Measurements from ENCODE around the gene DCHS2. TPM values are rescaled to one million over a fixed set of nuclear protein-coding genes. Genes with fewer than 3 reads are reported as not detected.
A peak's percentile ranks its signal among the peaks of the same experiment; 100 is the strongest.

The DCHS2 gene
- total RNA-seq, 8 experiments from 2014 or later, result 0.31 to 43.4 (median 12.9) TPM

- Histone ChIP-seq H3K27ac (no peak overlapping the region), H3K4me1 (replicated peaks in 1 of 2) (no peaks in the 10 kb centered on the region), H3K4me3 (no peak overlapping the region)
- WGBS, 10 experiments, result 0 to 96% (median 70%) methylated on average over 1 to 9 of the region's 10 CpGs
- peak in 5 of 8 experiments; percentile 36 to 91 (median 84) for ATAC-seq (replicated peaks in 6 of 8)
- in situ Hi-C loops (cut with MboI; ENCODE audit: low pct_unique_long_range_greater_than_20kb in 2 of 9, low sequenced_read_pairs in 9 of 9, unreplicated experiment in 9 of 9), result loop anchor here in 2 of 9 experiments (10.0 to 25.0 kb wide), 2 partner anchors 105 to 213 kb away; partner anchors contain the start of gene FGG (in 1 of the 2)
Observed at GRCh38 chr4:154399259-154399974, 92.2 kb downstream of the DCHS2 start.

- no peak overlapping the region for H3K27ac ChIP-seq
- H3K4me1 ChIP-seq (replicated peaks in 1 of 2), result no peaks in the 10 kb centered on the region
- in situ Hi-C loops (cut with MboI; ENCODE audit: low pct_unique_long_range_greater_than_20kb in 2 of 9, low sequenced_read_pairs in 9 of 9, unreplicated experiment in 9 of 9), result loop anchor here in 2 of 9 experiments (10.0 to 25.0 kb wide), 2 partner anchors 114 to 222 kb away; partner anchors contain the start of gene FGG (in 1 of the 2)
- H3K4me3 ChIP-seq, result no peak overlapping the region
- 30 to 100% (median 83%) methylated on average over 1 to 2 of the region's 3 CpGs; no CpG with 5 or more reads in 3 of the 10 experiments for WGBS, 10 experiments
- ATAC-seq (replicated peaks in 6 of 8), result no peak
Observed at GRCh38 chr4:154390324-154390723, 101.3 kb downstream of the DCHS2 start.

- H3K4me3 ChIP-seq, result no peak overlapping the region
- in situ Hi-C loops (cut with MboI; ENCODE audit: low pct_unique_long_range_greater_than_20kb in 2 of 9, low sequenced_read_pairs in 9 of 9, unreplicated experiment in 9 of 9), result loop anchor here in 1 of 9 experiments (25.0 kb wide), 1 partner anchor 223 kb away; the partner anchor contains the start of gene FGG
Observed at GRCh38 chr4:154389148-154389547, 102.5 kb downstream of the DCHS2 start.

GRCh38 chr4:154384012-154384411 lies 107.6 kb downstream of the DCHS2 start:
- Histone ChIP-seq H3K4me3 (no peak overlapping the region), H3K4me1 (replicated peaks in 1 of 2) (no peaks in the 10 kb centered on the region), H3K27ac (no peak overlapping the region)
- ATAC-seq (replicated peaks in 6 of 8), result no peak
- in situ Hi-C loops (cut with MboI; ENCODE audit: low pct_unique_long_range_greater_than_20kb in 2 of 9, low sequenced_read_pairs in 9 of 9, unreplicated experiment in 9 of 9), result loop anchor here in 1 of 9 experiments (25.0 kb wide), 1 partner anchor 228 kb away; the partner anchor contains the start of gene FGG
- WGBS, 10 experiments, result 0 to 100% (median 79%) methylated on average over 1 to 4 of the region's 4 CpGs

More at GRCh38 chr4:154389148-154389547, 102.5 kb downstream of the DCHS2 start:
- peak in 1 of 8 experiments; percentile 58 for ATAC-seq (replicated peaks in 6 of 8)
- no peak overlapping the region for H3K27ac ChIP-seq
- H3K4me1 ChIP-seq (replicated peaks in 1 of 2), result no peaks in the 10 kb centered on the region

- WGBS, 10 experiments, result 60 to 100% (median 77%) methylated on average over 1 of the region's 1 CpG
- ATAC-seq (replicated peaks in 6 of 8), result peak in 3 of 8 experiments; percentile 56 to 69 (median 67)
Observed at GRCh38 chr4:154376486-154376885, 115.1 kb downstream of the DCHS2 start.

GRCh38 chr4:154368060-154368459 lies 123.5 kb downstream of the DCHS2 start:
- ATAC-seq (replicated peaks in 6 of 8), result no peak
- in situ Hi-C loops (cut with MboI; ENCODE audit: low pct_unique_long_range_greater_than_20kb in 2 of 9, low sequenced_read_pairs in 9 of 9, unreplicated experiment in 9 of 9), result no loop called here
- H3K4me3 ChIP-seq, result no peak overlapping the region
- H3K4me1 ChIP-seq (replicated peaks in 1 of 2), result peaks cover 4 to 7% of the 10 kb centered on the region in 2 donors
- WGBS, 10 experiments, result 33 to 100% (median 92%) methylated on average over 1 to 4 of the region's 4 CpGs; no CpG with 5 or more reads in 1 of the 10 experiments
- no peak overlapping the region for H3K27ac ChIP-seq

More at GRCh38 chr4:154376486-154376885, 115.1 kb downstream of the DCHS2 start:
- Histone ChIP-seq H3K4me3 (no peak overlapping the region), H3K4me1 (replicated peaks in 1 of 2) (peaks cover 16 to 17% of the 10 kb centered on the region in 2 donors), H3K27ac (peak overlapping the region in 1 of 2 donors; percentile 55)
- in situ Hi-C loops (cut with MboI; ENCODE audit: low pct_unique_long_range_greater_than_20kb in 2 of 9, low sequenced_read_pairs in 9 of 9, unreplicated experiment in 9 of 9), result loop anchor here in 1 of 9 experiments (25.0 kb wide), 1 partner anchor 236 kb away; the partner anchor contains the start of gene FGG

GRCh38 chr4:154367659-154368058 lies 123.9 kb downstream of the DCHS2 start:
- Histone ChIP-seq H3K27ac (no peak overlapping the region), H3K4me3 (no peak overlapping the region), H3K4me1 (replicated peaks in 1 of 2) (peaks cover 4 to 5% of the 10 kb centered on the region in 2 donors)
- in situ Hi-C loops (cut with MboI; ENCODE audit: low pct_unique_long_range_greater_than_20kb in 2 of 9, low sequenced_read_pairs in 9 of 9, unreplicated experiment in 9 of 9), result no loop called here
- peak in 1 of 8 experiments; percentile 24 for ATAC-seq (replicated peaks in 6 of 8)
- 0 to 100% (median 40%) methylated on average over 1 to 2 of the region's 2 CpGs; no CpG with 5 or more reads in 1 of the 10 experiments for WGBS, 10 experiments

GRCh38 chr4:154366956-154367355 lies 124.6 kb downstream of the DCHS2 start:
- in situ Hi-C loops (cut with MboI; ENCODE audit: low pct_unique_long_range_greater_than_20kb in 2 of 9, low sequenced_read_pairs in 9 of 9, unreplicated experiment in 9 of 9), result no loop called here
- ATAC-seq (replicated peaks in 6 of 8), result peak in 3 of 8 experiments; percentile 22 to 29 (median 28)
- WGBS, 10 experiments, result 0 to 80% (median 73%) methylated on average over 1 to 2 of the region's 4 CpGs; no CpG with 5 or more reads in 6 of the 10 experiments
- Histone ChIP-seq H3K4me3 (no peak overlapping the region), H3K27ac (no peak overlapping the region), H3K4me1 (replicated peaks in 1 of 2) (peaks cover 4 to 5% of the 10 kb centered on the region in 2 donors)

GRCh38 chr4:154364066-154364845 lies 127.3 kb downstream of the DCHS2 start:
- ATAC-seq (replicated peaks in 6 of 8), result peak in 5 of 8 experiments; percentile 26 to 65 (median 38)
- Histone ChIP-seq H3K27ac (no peak overlapping the region), H3K4me1 (replicated peaks in 1 of 2) (peaks cover 4 to 5% of the 10 kb centered on the region in 2 donors), H3K4me3 (no peak overlapping the region)
- 5 to 93% (median 79%) methylated on average over 2 to 6 of the region's 7 CpGs for WGBS, 10 experiments
- in situ Hi-C loops (cut with MboI; ENCODE audit: low pct_unique_long_range_greater_than_20kb in 2 of 9, low sequenced_read_pairs in 9 of 9, unreplicated experiment in 9 of 9), result no loop called here

- no peak overlapping the region for H3K27ac ChIP-seq
- WGBS, 10 experiments, result 0 to 100% (median 79%) methylated on average over 1 to 4 of the region's 4 CpGs
- no peak overlapping the region for H3K4me3 ChIP-seq
- in situ Hi-C loops (cut with MboI; ENCODE audit: low pct_unique_long_range_greater_than_20kb in 2 of 9, low sequenced_read_pairs in 9 of 9, unreplicated experiment in 9 of 9), result no loop called here
- ATAC-seq (replicated peaks in 6 of 8), result no peak
- peaks cover 0 to 4% of the 10 kb centered on the region in 2 donors for H3K4me1 ChIP-seq (replicated peaks in 1 of 2)
Observed at GRCh38 chr4:154361450-154361849, 130.1 kb downstream of the DCHS2 start.

GRCh38 chr4:154360491-154360890 lies 131.1 kb downstream of the DCHS2 start:
- Histone ChIP-seq H3K4me1 (replicated peaks in 1 of 2) (peaks cover 0 to 4% of the 10 kb centered on the region in 2 donors), H3K4me3 (no peak overlapping the region), H3K27ac (no peak overlapping the region)
- in situ Hi-C loops (cut with MboI; ENCODE audit: low pct_unique_long_range_greater_than_20kb in 2 of 9, low sequenced_read_pairs in 9 of 9, unreplicated experiment in 9 of 9), result no loop called here
- no peak for ATAC-seq (replicated peaks in 6 of 8)
- 0 to 60% (median 3%) methylated on average over 1 to 2 of the region's 2 CpGs; no CpG with 5 or more reads in 4 of the 10 experiments for WGBS, 10 experiments

- H3K4me3 ChIP-seq, result no peak overlapping the region
- in situ Hi-C loops (cut with MboI; ENCODE audit: low pct_unique_long_range_greater_than_20kb in 2 of 9, low sequenced_read_pairs in 9 of 9, unreplicated experiment in 9 of 9), result no loop called here
- ATAC-seq (replicated peaks in 6 of 8), result no peak
- H3K4me1 ChIP-seq (replicated peaks in 1 of 2), result no peaks in the 10 kb centered on the region
- no peak overlapping the region for H3K27ac ChIP-seq
Observed at GRCh38 chr4:154354883-154355282, 136.7 kb downstream of the DCHS2 start.

GRCh38 chr4:154349829-154350228 lies 141.8 kb downstream of the DCHS2 start:
- 67 to 100% (median 83%) methylated on average over 1 to 2 of the region's 2 CpGs; no CpG with 5 or more reads in 3 of the 10 experiments for WGBS, 10 experiments
- Histone ChIP-seq H3K4me1 (replicated peaks in 1 of 2) (no peaks in the 10 kb centered on the region), H3K27ac (no peak overlapping the region), H3K4me3 (no peak overlapping the region)
- ATAC-seq (replicated peaks in 6 of 8), result peak in 1 of 8 experiments; percentile 44
- in situ Hi-C loops (cut with MboI; ENCODE audit: low pct_unique_long_range_greater_than_20kb in 2 of 9, low sequenced_read_pairs in 9 of 9, unreplicated experiment in 9 of 9), result loop anchor here in 4 of 9 experiments (25.0 kb wide), 1 partner anchor 162 kb away; no protein-coding TSS in a partner anchor

Data from motor neuron (in vitro differentiated cells).